Astrocyte of the hippocampus (primary cell): ENCODE measurements around the gene CDYL.

Experiments used
- DNase-seq: peaks from one replicate; pipeline ENCODE4 v3.0.0; 2011; ENCODE audit warnings: low read depth, low spot score

CDYL gene

DNA sequence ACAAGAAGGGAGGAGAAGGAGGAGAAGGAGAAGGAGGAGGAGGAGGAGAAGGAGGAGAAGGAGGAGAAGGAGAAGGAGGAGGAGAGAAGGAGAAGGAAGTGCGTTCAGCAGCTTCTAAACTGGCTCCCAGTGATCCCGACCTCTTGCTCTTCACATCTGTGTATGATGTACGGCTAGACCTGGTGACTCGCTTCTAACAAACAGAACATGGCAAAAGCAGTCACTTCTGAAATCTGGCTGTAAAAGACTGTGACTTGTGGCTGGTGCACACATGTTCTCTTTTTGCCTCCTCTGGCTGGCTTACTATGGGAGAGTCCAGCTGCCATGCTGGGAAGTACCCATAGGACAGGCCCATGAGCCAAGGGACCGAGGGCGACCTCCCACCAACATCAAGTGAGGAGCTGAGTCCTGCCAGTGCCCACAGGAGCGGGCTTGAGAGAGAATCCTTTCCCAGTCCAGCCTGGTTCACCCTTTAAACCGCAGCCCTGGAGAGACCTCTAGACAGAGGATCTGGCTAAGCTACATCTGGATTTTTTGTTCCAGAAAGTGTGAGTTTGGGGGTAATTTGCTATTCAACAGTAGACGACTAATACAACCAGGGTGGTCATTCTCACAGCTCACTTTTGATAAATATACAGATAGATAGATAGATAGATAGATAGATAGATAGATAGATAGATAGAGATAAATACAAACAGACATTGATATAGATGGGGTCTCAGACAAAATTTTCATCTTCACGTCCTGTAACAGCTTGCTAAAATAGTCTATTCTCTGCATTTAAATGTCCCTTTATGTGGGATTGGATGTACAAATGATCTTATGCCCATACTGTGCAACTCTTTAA is 185.3 kb downstream of the CDYL start:
- DNase-seq = no peak

DNA sequence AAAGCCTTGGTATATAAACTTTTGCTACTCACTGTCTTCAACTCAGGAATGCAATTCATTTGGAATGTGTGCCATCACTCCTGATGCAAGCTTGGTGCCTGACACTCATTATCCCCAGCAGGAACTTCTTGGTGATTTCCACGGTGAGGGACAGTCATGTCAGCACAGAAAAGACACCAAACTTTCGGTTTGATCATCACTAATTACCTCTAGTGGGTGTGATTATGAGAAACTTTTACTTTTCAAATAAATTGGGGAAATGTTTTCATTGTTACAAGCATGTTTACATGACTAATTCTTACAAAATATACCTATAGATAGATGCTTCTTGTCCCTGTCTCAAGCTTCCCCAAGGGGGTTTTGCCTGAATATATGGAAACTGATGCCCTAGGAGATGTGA is 186.7 kb downstream of the CDYL start:
- no peak for DNase-seq

DNA sequence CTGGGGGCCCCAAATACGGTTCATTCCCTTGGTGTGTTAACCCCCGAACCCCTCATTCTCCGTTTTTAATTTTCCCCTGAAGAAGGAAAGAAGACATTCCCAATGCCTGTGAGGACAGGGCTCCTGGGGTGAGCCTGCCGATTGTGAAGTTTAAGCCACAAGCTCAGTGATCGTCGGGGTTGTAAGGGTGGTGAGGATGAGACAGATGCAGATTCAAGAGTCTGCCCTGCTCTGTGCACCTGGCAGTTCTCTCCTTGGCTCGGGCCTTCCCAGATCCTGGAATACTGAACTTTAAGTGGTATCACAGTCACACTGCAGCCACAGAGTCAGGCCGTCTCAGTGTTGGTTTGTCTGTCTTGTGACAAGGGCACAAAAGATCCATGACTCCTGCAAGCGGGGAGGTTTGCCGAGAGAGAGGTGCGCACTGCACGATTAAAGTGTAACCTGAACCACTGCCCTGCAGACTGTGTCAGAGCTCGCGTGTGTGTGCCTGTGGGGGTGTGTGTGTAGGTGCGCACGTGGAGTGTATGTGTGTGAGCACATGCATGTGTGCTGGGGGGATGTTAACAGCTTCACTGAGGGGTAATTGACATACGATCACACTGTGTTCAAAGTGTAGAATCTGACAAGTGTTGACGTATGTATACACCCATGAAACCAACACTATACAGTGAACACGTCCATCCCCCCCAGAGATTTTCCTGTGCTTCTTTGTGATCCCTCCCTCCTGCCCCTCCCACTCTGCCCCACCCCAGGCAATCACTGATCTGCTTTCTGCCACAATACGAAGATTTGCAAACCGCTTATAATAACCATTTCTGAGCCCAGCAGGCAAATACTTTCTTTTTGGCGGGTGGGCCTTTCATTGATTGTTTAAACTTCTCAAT is 188.7 kb downstream of the CDYL start:
- no peak for DNase-seq

DNA sequence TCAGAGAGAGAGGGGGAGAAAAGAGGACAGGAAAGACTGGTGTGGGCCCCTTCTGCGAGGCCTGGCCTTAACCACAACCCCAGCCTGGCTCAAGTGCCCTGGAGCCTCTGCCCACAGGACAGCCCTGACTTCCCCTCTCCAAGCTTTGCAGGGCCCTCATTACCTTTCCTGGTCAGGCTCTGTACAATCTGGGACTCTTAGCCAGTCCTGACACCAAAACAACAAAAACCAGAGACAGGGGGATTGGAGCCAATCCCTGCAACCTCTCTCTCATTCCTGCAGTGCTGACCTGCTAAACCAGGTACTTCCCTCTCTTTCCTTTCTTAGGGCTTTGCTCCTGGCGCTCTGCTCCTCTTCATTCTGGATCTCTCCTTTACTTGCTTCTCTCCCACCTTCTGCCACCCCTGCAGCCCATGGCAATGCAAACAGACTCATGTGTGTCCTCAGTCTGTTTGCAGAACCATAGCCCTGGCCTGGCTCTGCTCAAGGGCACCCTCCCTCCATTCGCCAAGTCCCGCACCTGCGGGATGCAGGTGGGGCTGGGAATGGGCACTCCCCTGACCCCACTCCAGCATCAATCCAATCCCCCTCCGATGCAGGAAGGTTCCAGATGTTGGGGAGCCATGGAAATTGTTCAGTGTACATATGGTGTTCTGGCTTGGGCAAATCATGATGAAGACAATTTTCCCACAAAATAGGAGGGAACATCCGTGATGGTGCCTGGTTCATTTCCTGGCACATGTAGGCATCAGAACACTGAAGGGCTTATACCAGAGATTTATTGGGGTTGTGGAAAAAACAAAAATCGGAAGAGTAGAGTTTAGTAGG is 189.6 kb downstream of the CDYL start:
- no peak for DNase-seq

DNA sequence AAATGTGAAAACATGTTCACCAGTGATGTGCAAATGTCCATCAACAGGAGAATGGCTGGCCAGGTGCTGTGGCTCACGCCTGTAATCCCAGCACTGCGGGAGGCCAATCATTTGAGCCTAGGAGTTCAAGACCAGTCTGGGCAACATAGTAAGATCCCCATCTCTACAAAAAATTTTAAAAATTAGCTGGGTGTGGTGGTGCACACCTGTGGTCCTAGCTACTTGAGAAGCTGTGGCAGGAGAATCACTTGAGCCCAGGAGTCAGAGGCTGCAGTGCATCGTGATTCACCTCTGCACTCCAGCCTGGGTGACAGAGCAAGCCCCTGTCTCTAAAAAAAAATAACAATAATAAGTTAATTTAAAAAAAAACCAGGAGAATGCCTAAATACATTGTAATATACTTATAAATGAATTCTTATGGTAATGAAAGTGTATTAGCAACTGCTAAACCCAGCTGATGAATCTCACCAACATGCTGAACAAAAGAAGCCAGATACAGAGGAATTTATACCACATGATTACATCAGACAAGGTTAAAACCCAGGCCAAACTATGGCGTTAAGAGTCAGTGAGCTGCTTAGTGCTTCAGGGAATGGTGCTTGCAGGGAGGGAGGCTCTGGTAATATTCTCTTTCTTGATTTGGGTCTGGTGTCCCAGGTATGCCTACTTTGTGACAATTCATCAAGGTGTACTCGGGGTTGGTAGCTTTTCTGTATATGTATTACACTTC is 191.3 kb downstream of the CDYL start:
- peak; percentile 54 for DNase-seq

DNA sequence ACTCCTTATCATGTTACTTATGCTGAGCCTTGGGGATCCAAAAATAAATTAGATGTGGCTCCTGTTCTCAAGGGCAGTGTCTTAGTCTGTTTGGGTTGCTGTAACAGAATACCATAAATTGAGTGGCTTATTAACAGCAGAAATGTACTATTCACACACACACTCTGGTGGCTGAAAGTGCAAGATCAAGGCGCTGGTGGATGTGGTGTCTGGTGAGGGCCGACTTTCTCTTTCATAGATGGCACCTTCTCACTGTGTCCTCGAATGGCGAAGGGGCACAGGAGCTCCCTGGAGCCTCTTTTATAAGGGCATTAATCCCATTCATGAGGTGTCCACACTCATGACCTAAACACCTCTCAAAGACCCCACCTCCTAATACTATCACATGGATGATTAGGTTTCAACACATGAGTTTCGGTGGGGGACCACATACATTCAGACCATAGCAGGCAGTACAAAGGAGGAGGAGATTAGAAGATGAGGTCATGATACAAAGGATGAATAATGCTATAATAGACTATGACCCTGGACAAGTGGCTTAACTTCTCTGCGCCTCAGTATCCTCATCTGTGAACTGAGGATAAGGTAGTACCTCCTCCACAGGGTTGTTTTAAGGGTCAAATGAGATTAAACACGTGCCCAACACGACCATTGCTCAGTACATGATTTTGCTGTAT is 193.5 kb downstream of the CDYL start:
- no peak for DNase-seq

DNA sequence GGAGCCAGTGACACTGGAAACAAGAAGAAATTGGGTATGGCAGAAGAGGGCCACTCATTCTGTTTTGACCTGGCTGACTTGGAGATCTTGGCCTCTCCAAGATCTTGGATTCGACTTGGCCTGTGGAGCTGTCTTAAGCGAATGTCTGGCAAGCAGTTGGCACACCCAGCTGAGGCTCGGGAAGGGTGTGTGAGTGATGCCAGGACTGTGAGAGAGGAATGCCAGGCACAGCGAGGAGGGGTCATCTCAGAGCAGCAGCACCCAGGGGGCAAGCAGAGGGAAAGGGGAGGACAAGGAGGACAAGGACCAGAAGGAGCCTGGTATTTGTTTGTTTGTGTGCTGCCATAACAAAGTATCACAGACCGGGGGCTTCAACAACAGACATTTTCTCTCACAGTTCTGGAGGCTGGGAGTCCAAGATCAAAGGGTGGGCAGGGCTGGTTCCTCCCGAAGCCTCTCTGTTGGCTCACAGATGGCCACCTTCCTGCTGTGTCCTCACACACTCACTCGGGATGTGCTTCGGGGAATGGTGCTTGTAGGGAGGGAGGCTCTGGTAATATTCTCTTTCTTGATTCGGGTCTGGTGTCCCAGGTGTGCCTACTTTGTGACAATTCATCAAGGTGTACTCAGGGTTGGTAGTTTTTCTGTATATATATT is 194.7 kb downstream of the CDYL start:
- DNase-seq = peak; percentile 13

DNA sequence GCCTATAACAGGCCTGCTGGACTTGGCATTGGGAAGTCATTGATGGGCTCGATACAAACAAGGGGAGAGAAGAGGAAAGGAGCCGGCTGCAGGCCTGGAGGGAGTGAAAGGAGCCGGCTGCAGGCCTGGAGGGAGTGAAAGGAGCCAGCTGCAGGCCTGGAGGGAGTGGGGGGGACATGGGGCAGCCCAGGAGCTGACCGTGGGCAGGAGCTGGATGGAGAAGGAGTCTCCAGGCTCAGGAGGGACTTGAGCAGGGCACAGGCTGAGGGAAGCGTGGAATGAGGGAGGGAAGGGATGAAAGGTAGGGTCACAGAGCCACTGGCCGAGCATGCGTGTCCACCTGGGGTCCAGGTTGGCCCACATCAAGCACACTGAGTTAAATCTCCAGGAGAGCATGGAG is 195.6 kb downstream of the CDYL start:
- DNase-seq = no peak

DNA sequence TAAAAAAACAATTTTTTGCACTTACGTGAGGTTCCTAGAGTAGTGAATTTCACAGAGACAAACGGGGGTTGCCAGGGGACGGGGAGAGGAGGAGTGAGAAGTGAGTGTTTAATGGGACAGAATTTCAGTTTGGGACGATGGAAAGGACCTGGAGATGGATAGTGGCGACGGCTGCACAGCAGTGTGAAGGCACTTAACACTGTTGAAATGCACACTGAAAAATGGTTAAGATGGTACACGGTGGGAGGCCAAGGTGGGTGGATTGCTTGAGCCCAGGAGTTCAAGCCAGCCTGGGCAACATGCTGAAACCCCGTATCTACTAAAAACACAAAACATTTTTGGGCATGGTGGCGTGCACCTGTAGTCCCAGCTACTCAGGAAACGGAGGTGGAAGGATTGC is 196.2 kb downstream of the CDYL start:
- DNase-seq = no peak

DNA sequence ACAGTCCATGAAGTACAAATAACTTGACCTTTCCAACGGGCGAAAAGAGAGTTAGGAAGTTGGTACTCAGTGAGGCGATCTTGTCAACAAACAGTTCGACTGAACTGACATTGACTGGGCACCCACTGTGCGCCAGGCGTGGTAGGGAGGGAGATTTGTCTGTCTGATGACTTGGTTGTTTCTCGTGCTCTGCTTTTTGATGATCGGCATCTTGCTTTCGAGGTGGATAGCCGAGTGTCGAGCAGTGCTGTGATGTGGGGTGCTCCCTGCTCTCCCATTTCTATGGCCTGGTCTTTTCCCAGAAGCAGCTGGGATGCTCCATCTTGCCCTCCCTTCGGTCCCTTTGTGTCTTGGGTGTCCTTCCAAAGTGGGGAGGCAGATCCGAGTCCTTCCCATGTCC is 197.2 kb downstream of the CDYL start:
- no peak for DNase-seq

DNA sequence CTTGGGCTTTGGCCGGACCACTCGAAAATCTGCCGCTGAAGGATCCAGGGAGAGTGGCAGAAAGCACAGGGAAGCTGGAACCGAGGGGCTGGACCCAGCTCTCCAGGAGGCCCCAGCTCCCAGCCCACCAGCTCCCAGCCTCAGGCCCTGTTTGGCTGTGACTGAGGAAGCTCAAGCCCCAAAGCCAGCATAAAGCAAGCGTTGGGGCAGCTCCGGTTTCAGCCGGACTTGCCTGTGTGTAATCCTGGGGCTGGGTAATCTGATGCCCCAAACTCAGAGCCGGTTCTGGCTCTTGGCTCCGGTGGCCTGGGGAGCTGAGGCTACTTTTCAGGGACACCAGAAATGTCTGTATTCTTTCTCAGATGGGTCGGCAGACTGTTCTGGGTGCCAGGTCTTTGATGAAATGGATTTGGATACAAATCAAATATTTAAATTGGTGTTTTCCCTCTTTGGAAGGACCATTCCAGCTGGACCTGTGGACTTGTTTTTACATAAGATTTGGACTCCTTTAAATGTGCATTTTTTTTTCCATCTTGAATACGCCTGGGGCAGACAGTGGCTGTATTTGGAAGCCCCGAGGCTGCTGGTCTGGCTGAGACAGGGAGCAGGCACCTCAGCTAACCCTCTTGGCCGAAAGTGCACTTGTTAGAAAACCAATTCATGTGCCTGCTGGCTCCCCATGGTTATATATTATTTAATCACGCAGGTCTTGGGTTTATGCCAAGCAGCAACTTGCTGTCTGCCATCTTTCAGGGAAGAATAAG is 198.0 kb downstream of the CDYL start:
- DNase-seq = peak; percentile 70

DNA sequence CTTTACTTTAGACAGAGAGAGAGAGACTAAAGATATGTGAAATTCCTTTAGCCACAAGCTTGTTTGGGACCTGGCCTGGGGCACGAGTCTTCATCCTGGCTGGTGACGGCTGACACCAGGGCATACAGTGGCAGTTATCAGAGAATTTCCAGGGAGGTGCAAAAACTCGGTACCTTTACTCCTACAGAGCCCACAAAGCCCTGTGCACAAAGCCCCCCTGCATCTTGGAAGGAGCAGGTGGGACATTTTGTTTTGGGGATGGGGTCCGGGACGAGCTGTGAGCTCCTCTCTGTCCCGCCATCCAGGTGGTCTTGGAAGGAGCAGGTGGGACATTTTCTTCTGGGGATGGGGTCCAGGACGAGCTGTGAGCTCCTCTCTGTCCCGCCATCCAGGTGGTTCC is 198.8 kb downstream of the CDYL start:
- no peak for DNase-seq

DNA sequence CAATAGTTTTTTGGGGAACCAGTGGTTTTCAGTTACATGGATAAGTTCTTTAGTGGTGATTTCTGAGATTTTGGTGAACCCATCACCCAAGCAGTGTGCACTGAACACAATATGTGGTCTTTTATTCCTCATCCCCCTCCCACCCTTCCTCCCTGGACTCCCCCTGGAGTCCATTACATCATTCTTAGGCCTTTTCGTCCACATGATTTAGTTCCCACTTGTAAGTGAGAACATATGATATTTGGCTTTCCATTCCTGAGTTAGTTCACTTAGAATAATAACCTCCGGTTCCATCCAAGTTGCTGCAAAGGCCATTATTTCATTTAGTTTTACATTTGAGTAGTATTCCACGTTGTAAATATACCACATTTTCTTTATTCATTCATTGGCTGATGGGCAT is 199.3 kb downstream of the CDYL start:
- no peak for DNase-seq

DNA sequence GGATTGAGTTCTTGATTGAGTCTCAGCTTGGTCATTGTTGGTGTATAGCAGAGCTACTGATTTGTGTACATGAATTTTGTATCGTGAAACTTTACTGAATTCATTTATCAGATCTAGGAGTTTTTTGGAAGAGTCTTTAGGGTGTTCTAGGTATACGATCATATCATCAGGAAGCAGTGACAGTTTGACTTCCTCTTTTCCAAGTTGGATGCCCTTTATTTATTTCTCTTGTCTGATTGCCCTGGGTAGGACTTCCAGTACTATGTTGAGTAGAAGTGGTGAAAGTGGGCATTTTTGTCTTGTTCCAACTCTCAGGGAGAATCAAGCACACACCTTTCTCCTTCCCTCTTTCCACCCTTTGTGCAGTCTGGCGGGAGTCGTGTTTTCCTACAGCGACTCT is 201.3 kb downstream of the CDYL start:
- DNase-seq = no peak

DNA sequence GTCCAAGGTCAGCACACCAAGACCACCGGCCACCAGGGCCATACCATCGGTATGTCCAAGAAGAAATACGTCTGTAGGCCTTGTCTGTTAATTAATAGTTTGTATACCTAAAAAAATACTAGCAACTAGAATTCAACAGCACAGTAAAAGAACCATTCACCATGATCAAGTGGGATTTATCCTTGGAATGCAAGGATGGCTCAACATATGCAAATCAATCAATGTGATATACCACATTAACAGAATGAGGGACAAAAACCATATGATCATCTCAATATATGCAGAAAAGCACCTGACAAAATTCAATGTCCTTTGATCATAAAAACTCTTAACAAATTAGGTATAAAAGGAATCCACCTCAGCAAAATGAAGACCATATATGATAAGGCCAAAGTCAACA is 203.2 kb downstream of the CDYL start:
- no peak for DNase-seq

DNA sequence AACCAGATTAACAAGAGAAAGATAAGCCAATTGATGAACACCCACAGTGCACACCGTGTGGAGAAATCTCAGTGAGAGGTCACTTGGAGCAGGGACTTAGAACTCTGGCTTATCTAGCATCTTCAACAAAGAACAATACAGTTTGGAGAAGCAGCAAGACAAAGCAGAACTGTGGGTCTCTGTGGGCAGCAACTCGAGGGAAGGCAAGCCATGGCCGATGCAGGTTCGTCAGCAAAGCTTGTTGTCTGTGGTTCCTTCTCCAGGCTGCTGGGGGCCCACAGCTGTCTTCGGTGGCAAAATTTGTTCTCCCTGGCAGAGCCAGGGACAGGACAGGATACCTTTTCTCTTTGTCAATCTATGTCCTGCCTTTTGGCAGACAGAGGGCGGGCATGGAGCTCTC is 205.6 kb downstream of the CDYL start:
- no peak for DNase-seq

DNA sequence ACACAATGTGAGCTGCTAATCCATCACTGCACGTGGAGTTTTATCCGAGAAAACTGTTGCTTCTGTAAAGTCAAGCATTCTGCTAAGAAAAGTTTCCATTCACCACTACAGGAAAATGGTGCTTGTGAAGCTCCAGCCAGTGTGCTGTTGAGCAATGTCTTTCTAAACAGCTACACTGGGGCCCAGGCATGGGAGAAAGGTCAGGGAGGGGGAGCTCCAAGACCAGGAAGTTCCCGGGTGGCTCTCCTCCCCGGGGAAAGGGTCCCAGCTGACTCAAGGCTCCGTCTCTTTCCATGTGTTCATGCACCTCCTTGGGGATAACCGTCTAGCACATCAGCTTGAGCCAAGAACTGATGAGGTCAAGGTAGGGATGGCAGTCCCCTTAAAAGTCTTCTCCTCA is 207.1 kb downstream of the CDYL start:
- no peak for DNase-seq

DNA sequence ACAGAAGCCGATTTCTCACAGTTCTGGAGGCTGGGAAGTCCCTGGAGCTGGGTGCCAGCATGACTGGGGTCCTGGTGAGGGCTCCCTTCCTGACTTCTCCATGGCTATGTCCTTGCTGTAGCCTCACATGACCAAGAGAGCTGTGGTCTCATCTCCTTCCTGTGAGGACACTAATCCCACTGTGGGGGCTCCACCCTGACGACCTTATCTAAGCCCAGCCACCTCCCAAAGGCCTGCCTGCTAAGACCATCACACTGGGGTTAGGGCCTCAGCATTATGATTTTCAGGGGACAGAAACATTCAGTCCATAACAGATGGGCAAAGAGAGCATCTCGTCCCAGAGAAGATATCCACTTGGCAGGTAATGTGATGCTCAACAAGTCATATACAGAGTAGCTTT is 210.8 kb downstream of the CDYL start:
- DNase-seq = no peak

DNA sequence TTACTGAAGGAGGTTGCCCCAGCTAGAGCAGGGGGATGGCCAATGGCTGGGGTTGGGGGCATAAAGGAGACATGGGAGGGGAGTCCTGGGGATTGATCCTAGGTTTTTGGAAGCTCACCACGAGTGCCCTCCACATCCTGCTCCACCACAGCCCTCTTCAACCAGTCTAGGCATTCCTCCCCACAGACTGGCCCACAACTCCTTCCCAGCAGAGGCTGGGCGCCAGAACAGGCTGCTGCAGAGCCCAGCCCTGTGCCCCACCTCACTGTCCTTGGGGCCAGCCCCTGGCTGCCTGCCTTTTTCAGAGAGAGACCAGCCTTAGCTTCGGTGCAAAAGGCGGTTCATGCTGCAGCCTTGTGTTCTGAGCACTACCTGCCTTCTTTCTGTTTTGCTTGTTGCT is 211.2 kb downstream of the CDYL start:
- DNase-seq = no peak

DNA sequence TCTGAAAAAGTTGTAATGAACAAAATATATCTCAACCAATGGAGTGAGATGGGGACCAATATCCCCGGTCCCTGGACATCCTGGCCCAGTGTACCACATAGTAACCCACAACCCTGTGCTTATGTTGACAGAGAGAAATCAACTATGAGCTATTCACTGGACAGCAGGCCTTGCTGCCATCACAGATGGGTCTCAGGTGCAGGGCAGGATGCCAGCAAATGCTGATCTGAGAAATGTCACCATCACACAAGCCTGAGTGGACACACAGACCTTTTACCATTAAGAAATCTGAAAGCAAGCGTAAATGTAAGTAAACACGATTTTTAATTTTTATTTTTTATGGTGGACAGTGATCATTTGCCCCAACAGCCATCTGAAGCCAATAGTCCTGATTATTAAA is 218.5 kb downstream of the CDYL start:
- no peak for DNase-seq
